Measurements from ENCODE around the gene LMX1B.
"Not testable (repeated sequence)": the region's sequence is repeated elsewhere in the genome, so short reads cannot be mapped to it uniquely, and the experiment has no call there.

The LMX1B gene

DNA sequence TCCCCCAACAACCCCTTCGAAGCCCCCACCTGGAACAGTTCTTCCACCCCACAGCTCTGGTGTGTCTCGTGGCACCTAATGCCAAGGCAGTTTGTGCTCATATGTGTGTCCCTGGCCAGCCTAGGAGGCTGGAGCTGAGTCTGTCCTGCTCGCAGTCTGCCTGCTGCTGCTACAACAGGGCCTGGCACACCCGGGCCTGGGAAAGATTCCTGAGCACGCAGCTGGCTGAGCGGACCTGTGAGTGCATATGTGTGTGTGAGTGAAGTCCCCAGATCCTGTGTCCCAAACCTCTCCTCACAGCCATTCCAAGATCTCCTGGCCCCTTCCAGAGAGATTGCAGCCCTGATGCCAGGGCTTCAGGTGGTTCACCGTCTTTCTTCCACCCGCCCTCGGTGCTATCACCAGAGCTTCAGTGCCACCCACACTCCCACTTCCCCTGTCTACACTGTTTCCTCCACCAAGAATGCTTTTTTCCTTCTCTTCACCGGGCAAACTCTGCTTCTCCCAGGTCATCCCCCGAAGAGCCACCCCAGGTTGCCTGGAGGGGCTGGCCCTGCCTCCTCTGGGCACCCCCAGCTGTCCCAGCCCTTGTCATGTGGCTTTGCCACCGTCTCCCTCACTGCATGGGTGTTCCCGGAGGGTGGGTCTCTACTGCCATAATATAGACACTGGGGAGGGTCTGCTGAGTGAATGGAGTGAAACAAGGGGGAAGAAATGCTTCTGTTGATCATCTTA is 28.4 kb downstream of the LMX1B start:
- peaks cover 69 to 97% of the 10 kb centered on the region in 2 donors for H3K27me3 Mint-ChIP-seq
- no peaks in the 10 kb centered on the region for H3K9me3 Mint-ChIP-seq
- no peak overlapping the region for H3K4me3 Mint-ChIP-seq
- no peak overlapping the region for H3K27ac Mint-ChIP-seq
- DNase-seq (no peak), ATAC-seq (replicated peaks) (no peak)
- H3K36me3 Mint-ChIP-seq: no peaks in the 10 kb centered on the region
- H3K4me1 Mint-ChIP-seq: peaks cover 5 to 6% of the 10 kb centered on the region in 2 donors

DNA sequence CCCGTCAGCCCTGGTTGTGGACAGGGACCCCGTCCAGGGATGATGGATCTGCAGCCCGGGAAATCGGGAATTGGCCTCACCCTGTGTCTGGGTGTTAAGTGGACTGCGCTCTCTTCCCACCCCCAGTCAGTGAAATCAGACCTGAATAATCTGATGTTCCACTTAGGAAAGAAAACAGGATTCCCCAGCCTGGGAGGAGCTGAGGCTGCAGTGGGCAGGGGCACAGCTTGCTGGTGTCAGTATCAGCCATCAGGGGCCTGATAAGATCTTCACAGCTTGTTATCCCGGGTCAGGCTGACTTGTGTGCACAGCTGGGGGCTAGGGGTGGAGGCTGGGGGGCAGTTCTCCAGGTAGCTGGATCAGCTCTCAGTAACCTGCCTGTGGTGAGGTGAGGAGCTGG is 29.1 kb downstream of the LMX1B start:
- Mint-ChIP-seq H3K36me3 (no peaks in the 10 kb centered on the region), H3K4me1 (peaks cover 3 to 5% of the 10 kb centered on the region in 2 donors), H3K9me3 (no peaks in the 10 kb centered on the region), H3K4me3 (no peak overlapping the region), H3K27ac (no peak overlapping the region), H3K27me3 (peaks cover 70 to 97% of the 10 kb centered on the region in 2 donors)
- no peak for DNase-seq
- ATAC-seq (replicated peaks): no peak

DNA sequence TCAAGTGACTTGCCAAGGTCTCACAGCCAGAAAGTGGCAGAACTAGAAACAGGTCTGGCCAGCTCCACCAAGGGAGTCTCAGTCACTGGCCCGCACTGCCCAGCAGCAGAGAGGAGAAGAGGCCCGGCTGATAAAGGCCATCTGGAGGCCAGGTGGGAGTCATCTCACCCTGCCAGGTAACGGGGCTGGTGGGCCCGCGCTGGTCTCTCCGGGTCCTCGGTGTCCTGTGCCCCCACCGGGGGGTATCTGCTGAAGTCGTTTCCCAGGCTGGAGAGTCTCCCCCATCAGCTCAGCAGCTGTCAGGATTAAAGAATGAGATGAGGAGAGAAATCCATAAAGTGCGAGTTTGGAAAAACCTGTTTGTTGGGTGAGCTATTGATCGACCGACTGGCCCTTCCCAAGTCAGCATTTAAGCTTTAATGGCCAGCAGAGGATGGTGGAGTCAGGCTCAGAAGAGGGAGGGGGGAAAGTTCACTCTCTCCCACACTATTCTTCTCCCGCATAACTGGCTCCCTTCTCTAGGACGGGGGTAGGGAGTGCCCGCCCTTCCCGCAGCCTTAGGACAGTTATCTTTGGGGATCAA is 30.3 kb downstream of the LMX1B start:
- H3K4me1 Mint-ChIP-seq: no peaks in the 10 kb centered on the region
- no peaks in the 10 kb centered on the region for H3K9me3 Mint-ChIP-seq
- no peak overlapping the region for H3K4me3 Mint-ChIP-seq
- H3K27me3 Mint-ChIP-seq: peaks cover 74 to 98% of the 10 kb centered on the region in 2 donors
- peak overlapping the region; percentile 42 for H3K27ac Mint-ChIP-seq
- H3K36me3 Mint-ChIP-seq: no peaks in the 10 kb centered on the region
- DNase-seq (no peak), ATAC-seq (replicated peaks) (no peak)

DNA sequence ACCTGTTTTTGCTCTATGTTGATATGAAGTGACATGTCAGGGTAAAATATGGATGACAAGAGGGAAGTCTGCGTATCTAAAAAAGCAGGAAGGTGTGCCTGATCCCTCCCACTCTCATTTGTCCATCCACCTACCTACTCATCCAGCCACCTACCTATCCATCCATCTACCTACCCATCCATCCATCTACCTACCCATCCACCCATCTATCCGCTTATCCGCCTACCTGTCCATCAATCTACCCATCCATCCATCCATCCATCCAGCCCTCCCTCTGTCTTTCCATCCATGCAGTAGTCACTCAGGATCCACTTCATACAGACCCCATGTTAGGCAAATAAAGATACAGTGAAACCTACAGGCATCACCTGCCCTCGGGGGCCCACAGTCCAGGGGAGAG is 32.4 kb downstream of the LMX1B start:
- H3K4me1 Mint-ChIP-seq: no peaks in the 10 kb centered on the region
- no peak overlapping the region for H3K27ac Mint-ChIP-seq
- no peak overlapping the region for H3K4me3 Mint-ChIP-seq
- H3K9me3 Mint-ChIP-seq: no peaks in the 10 kb centered on the region
- peaks cover 70 to 97% of the 10 kb centered on the region in 2 donors for H3K27me3 Mint-ChIP-seq
- no peaks in the 10 kb centered on the region for H3K36me3 Mint-ChIP-seq
- no peak for ATAC-seq (replicated peaks)
- no peak for DNase-seq

DNA sequence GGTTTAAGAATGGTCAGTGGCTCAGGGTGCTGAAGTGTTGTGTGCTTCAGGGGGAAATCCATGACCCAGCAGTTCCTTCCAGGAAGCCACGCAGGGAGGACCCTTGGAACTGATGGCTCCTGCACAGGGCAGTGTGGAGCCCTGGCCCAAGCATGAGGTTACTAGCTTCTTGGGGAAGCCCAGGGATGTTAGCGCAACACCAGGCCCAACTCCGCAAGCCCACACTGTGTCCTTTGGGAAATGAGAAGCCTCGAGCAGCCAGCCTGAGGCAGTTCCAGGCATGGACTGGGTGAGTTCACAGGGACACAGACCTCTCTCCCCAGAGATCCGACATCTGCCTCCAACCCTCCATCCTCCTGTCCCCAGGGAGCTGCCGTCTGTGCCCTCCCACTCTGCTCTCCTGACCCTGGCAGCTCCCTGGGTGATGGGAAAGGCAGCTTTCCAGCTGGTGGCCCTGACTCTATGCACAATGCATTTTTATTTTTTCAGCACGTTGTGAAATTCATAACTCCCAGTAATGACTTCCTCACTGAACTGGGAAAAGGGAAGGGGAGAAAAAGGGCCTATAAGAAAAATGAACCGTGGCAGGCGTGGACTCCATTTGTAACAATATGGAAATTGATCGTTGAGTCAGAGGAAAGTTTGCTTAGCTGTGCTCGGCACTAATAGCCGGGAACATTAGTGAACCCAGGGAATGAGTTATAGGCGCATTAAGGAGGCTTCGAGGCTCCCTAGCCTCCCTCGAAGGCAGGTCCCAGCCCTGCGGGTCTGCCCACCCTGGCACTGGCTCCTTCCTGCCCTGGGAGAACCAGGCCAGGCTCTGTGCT is 34.1 kb downstream of the LMX1B start:
- H3K27me3 Mint-ChIP-seq: peaks cover 63 to 96% of the 10 kb centered on the region in 2 donors
- no peak overlapping the region for H3K4me3 Mint-ChIP-seq
- no peaks in the 10 kb centered on the region for H3K36me3 Mint-ChIP-seq
- H3K9me3 Mint-ChIP-seq: no peaks in the 10 kb centered on the region
- no peaks in the 10 kb centered on the region for H3K4me1 Mint-ChIP-seq
- DNase-seq (no peak), ATAC-seq (replicated peaks) (no peak)
- H3K27ac Mint-ChIP-seq: no peak overlapping the region

DNA sequence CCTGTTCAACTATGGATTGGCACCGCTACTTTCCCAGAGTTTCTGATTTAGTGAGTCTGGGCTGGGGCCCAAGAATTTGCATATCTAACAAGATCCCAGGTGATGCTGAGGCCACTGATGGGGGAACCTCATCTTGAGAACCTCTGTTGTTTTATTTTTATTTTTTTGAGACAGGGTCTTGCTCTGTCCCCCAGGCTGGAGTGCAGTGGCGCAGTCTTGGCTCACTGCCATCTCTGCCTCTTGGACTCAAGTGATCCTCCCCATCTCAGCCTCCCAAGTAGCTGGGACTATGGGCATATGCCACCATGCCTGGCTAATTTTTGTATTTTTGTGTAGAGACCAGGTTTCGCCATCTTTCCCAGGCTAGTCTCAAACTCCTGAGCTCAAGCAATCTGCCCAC is 35.7 kb downstream of the LMX1B start:
- H3K27ac Mint-ChIP-seq: no peak overlapping the region
- DNase-seq (no peak), ATAC-seq (replicated peaks) (no peak)
- H3K27me3 Mint-ChIP-seq: peaks cover 68 to 96% of the 10 kb centered on the region in 2 donors
- H3K9me3 Mint-ChIP-seq: no peaks in the 10 kb centered on the region
- H3K4me1 Mint-ChIP-seq: no peaks in the 10 kb centered on the region
- H3K4me3 Mint-ChIP-seq: no peak overlapping the region
- H3K36me3 Mint-ChIP-seq: no peaks in the 10 kb centered on the region

DNA sequence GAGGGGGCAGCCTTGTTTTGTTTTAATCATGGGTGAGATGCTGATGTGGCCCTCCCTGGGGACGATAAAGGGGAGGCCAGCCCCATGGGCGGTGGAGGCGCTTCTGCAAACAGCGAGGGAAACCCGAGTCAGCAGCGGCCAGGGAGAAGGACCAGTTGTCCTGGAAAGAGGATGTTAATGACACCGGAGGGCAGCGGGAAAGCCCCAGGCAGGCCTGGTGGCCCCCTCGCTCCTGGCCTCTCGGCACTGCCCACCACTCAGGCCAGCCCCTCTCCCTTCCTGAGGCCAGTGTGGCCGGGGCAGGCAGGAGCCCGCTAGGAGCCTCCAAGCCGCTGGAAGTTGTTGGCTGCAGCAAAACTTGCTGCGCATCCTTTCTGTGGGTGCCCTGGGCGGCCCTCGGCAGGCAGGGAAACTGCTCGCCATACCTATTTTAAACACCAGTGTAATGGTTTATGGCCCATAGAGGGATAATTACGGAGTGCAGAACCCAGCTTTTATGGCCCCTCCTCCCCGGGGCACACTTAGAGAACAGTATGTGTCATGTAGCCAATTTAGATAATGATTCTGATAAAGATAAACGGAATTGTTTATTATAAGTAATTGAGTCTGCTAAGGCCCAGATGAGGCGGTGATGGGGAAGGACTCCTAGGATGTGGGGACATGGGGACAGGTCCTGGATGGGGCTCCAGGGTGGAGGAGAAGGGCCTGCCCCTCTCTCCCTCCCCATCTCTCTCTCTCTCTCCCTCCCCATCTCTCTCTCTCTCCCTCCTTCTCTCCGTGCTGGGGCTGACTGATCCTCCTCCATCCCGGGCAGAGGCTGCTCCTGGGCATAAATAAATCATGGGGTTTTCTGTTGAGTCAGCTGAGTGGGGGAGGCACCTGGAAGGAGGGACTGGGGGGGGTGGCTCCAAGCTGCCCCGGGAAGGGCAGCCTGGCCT is 36.9 kb downstream of the LMX1B start:
- no peak for ATAC-seq (replicated peaks)

DNA sequence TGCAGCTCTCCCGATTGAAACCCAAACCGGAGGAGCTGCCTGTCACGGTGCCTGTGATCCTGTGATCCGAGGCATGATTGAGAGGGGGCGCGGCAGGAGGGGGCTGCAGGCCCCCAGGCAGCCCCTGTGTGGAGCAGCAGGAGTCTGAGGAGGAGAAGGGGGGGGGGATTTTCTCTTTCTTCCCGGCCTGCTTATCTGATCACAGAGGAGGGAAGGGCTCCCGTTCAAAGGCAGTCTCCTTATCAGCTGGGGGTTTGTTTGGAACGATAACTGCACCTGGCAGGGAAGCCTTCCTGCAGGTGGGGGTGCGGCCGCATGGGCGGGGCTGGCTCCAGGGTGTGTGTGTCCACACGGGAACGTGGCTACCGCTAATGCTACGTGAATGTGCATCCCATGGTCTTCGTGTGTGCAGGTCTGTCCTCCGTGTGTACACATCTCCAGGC is 38.4 kb downstream of the LMX1B start:
- Mint-ChIP-seq H3K36me3 (no peaks in the 10 kb centered on the region), H3K27ac (no peak overlapping the region), H3K4me1 (no peaks in the 10 kb centered on the region), H3K4me3 (no peak overlapping the region), H3K9me3 (no peaks in the 10 kb centered on the region), H3K27me3 (peaks cover 74 to 92% of the 10 kb centered on the region in 2 donors)
- no peak for DNase-seq
- no peak for ATAC-seq (replicated peaks)

More for the DNA sequence above, 36.9 kb downstream of the LMX1B start:
- H3K4me3 Mint-ChIP-seq: no peak overlapping the region
- H3K36me3 Mint-ChIP-seq: no peaks in the 10 kb centered on the region
- H3K27ac Mint-ChIP-seq: no peak overlapping the region
- no peaks in the 10 kb centered on the region for H3K4me1 Mint-ChIP-seq
- H3K27me3 Mint-ChIP-seq: peaks cover 69 to 96% of the 10 kb centered on the region in 2 donors
- no peak for DNase-seq
- H3K9me3 Mint-ChIP-seq: no peaks in the 10 kb centered on the region

DNA sequence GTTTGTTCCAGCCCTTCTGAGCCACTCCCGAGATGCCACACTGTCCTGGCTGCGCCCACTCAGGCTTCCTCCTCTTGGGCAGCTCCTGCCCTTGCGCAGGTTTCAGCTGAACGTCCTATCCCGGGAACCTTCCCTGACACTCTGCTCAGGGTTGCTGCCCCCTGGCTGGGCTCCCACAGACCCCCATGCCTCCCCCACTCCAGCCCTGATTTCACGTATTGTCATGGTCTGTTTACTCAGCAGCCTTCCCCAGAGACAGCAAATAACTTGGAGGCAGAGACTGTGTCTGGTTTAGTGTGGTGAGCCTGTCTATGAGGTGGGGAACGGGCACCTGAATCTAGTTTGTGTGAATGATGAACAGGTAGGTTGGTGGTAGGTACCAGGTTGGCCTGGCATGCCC is 40.4 kb downstream of the LMX1B start:
- H3K9me3 Mint-ChIP-seq: no peaks in the 10 kb centered on the region
- DNase-seq (no peak), ATAC-seq (replicated peaks) (no peak)
- no peak overlapping the region for H3K4me3 Mint-ChIP-seq
- no peak overlapping the region for H3K27ac Mint-ChIP-seq
- no peaks in the 10 kb centered on the region for H3K4me1 Mint-ChIP-seq
- H3K36me3 Mint-ChIP-seq: no peaks in the 10 kb centered on the region
- H3K27me3 Mint-ChIP-seq: peaks cover 61 to 83% of the 10 kb centered on the region in 2 donors

DNA sequence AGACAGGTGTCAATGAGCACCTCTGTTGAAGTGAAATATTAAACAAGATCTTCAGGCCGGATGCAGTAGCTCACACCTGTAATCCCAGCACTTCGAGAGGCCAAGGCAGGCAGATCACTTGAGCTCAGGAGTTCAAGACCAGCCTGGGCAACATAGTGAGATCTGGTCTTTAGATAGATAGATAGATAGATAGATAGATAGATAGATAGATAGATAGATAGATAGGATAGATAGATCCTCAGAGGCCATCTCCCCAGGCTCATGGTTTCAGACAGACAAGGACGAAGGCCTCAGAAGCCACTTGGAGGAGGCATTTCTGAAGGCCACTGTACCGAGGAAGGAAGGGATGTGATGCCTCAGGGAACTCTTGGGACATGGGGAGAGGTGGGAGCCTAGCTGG is 42.5 kb downstream of the LMX1B start:
- H3K27me3 Mint-ChIP-seq: peaks cover 56 to 70% of the 10 kb centered on the region in 2 donors
- H3K4me3 Mint-ChIP-seq: not testable (repeated sequence)

DNA sequence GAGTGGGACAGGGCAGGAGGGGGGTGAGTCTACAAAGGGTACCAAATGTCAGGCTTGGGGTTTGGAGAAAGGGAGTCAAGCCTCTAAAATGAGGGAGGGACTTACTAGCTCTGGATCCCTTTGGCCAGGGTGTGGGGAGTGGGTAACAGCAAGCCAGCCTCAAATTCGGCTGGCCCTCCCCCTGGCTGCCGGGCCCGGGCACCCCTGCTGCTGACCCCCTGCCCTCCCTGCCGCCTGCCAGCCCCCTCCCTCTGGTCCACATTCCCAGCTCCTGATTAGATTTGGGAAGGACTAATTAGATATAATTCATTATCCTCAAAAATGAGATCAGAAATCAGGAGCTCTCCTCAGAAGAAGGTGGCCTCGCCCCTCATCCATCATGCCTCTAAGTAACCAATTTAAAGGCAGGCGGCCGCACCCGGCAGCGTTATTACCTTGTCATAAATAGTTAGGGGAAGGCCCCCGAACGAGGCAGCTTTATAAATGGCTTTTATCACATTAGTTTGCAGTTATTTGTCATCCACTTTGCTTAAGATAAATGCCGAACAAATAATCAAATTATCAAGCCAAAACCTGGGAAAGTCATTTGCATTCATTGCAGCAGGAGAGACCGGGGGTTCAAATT is 44.6 kb downstream of the LMX1B start:
- H3K27me3 Mint-ChIP-seq: peaks cover 45 to 59% of the 10 kb centered on the region in 2 donors
- ATAC-seq (replicated peaks) (no peak), DNase-seq (no peak)
- no peaks in the 10 kb centered on the region for H3K9me3 Mint-ChIP-seq
- no peaks in the 10 kb centered on the region for H3K36me3 Mint-ChIP-seq
- H3K4me1 Mint-ChIP-seq: no peaks in the 10 kb centered on the region
- H3K27ac Mint-ChIP-seq: no peak overlapping the region
- H3K4me3 Mint-ChIP-seq: no peak overlapping the region

More for the DNA sequence above, 42.5 kb downstream of the LMX1B start:
- H3K4me1 Mint-ChIP-seq; DNase-seq; H3K27ac Mint-ChIP-seq; H3K9me3 Mint-ChIP-seq; ATAC-seq (replicated peaks); H3K36me3 Mint-ChIP-seq: not testable (repeated sequence)

DNA sequence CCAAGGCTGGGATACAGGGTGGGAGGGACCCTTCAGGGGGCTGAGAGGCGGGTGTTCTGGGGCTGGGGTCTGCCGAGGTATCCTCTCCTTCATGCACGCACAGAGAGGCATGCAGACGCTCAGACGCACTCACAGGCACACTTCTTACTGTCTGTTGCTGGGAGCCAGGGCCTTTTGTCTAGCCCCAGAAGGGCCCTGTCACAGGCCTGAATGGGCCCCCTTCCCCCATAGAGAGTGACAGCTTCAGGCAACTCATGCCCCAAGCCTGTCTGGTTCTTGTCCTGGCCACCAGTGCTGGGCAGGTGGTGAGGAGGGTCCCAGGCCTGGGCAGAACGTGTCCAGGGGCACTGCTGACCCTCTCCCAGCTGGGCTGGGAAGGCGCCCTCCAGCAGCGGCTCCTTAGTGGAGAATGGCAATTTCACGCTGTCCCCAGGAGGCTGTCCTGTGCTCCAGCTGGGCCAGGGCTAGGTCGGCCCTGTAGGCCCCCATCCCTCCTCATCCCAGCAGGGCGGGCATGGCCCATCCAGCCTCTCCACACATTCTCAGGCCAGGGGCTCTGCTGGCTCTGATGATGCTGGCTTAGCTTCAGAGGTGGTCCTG is 45.3 kb downstream of the LMX1B start:
- Mint-ChIP-seq H3K36me3 (no peaks in the 10 kb centered on the region), H3K27me3 (peaks cover 41 to 55% of the 10 kb centered on the region in 2 donors), H3K27ac (no peak overlapping the region), H3K4me1 (peaks cover 3 to 6% of the 10 kb centered on the region in 2 donors), H3K9me3 (no peaks in the 10 kb centered on the region), H3K4me3 (no peak overlapping the region)
- DNase-seq (no peak), ATAC-seq (replicated peaks) (no peak)

DNA sequence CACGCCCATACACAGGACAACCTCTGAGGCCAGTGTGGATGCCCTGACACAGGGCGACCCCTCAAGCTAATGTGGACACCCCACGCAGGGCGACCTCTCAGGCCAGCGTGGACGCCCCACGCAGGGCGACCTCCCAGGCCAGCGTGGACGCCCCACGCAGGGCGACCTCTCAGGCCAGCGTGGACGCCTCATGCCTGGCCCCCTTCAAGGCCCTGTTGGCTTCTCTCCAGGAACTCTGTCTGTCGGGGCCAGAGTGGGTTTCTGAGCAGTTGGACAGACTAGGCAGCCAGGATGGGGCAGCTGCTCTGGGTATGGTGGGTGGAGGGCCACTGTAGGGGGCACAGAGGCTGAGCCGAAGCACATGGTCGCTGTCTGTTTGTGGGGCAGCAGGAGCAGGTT is 47.4 kb downstream of the LMX1B start:
- Mint-ChIP-seq H3K36me3 (no peaks in the 10 kb centered on the region), H3K4me3 (no peak overlapping the region), H3K27me3 (peaks cover 33 to 55% of the 10 kb centered on the region in 2 donors), H3K9me3 (no peaks in the 10 kb centered on the region), H3K27ac (no peak overlapping the region), H3K4me1 (peaks cover 12 to 23% of the 10 kb centered on the region in 2 donors)
- no peak for ATAC-seq (replicated peaks)
- no peak for DNase-seq

All from stimulated activated naive B cell treated with anti-CD40 and anti-IgM and Interleukin-4, amounts not matched to agents 10 μg/mL and 1 μg/mL and 100 μg/mL, for 72 hours (primary cell).